Mesenchymal stem cell (in vitro differentiated cells and primary cell): ENCODE results near the gene RRN3.
"Not testable (repeated sequence)": the region's sequence is repeated elsewhere in the genome, so short reads cannot be mapped to it uniquely, and the experiment has no call there.

Experiments used
- DNase-seq: peaks from one replicate; pipeline ENCODE4 v3.0.0-alpha.2; 2013
- H2AFZ ChIP-seq: one replicate; pipeline ENCODE4 v1.6.1; 2013; ENCODE audit warnings: low read depth, mild to moderate bottlenecking, control low read depth, inconsistent platforms, low read length, moderate library complexity
- H2AK5ac ChIP-seq: 2 replicates; pipeline ENCODE4 v1.6.1; 2013; ENCODE audit warnings: low read length, moderate library complexity, mild to moderate bottlenecking, inconsistent platforms; ENCODE audit not compliant: severe bottlenecking
- H2BK120ac ChIP-seq: one replicate; pipeline ENCODE4 v1.6.1; 2013; ENCODE audit warnings: low read depth, mild to moderate bottlenecking, inconsistent platforms, low read length, moderate library complexity
- H2BK12ac ChIP-seq, 2 experiments: one replicate each; pipeline ENCODE4 v1.6.1; 2013; ENCODE audit warnings: inconsistent platforms in 2 of 2, low read length in 2 of 2, mild to moderate bottlenecking in 2 of 2, moderate library complexity in 2 of 2, control low read depth in 1 of 2
- H2BK15ac ChIP-seq: one replicate; pipeline ENCODE4 v1.6.1; 2013; ENCODE audit warnings: mild to moderate bottlenecking, low read depth, inconsistent platforms; ENCODE audit not compliant: poor library complexity, severe bottlenecking
- H2BK5ac ChIP-seq: 2 replicates; pipeline ENCODE4 v1.6.1; 2013; ENCODE audit warnings: low read depth, mild to moderate bottlenecking, low read length, control low read depth, inconsistent platforms; ENCODE audit not compliant: poor library complexity, severe bottlenecking
- H3K14ac ChIP-seq, 2 experiments: one replicate each; pipeline ENCODE4 v1.6.1; 2013; ENCODE audit warnings: inconsistent platforms in 2 of 2, low read length in 2 of 2, control low read depth in 1 of 2, mild to moderate bottlenecking in 1 of 2, moderate library complexity in 1 of 2
- H3K18ac ChIP-seq, 2 experiments: one replicate each; pipeline ENCODE4 v1.6.1; 2013; ENCODE audit warnings: inconsistent platforms in 2 of 2, low read length in 2 of 2, control low read depth in 1 of 2, low read depth in 1 of 2, mild to moderate bottlenecking in 1 of 2
- H3K23ac ChIP-seq, 2 experiments: one replicate each; pipeline ENCODE4 v1.6.1; 2013; ENCODE audit warnings: inconsistent platforms in 2 of 2, low read length in 2 of 2, mild to moderate bottlenecking in 2 of 2, moderate library complexity in 2 of 2, control low read depth in 1 of 2
- H3K27ac ChIP-seq: 2 replicates; pipeline ENCODE4 v1.5.1; 2013; ENCODE audit warnings: mild to moderate bottlenecking, moderate library complexity, low read length, control low read depth, inconsistent platforms; ENCODE audit not compliant: poor library complexity, severe bottlenecking
- H3K27me3 ChIP-seq, 2 experiments: 2 replicates each; pipeline versions ENCODE4 v1.6.1 to v1.7.0; 2013; ENCODE audit warnings: low read length in 2 of 2, mild to moderate bottlenecking in 2 of 2, moderate library complexity in 2 of 2, control low read depth in 1 of 2, inconsistent platforms in 1 of 2; ENCODE audit not compliant: control insufficient read depth in 1 of 2, insufficient read depth in 1 of 2
- H3K36me3 ChIP-seq, 2 experiments: 2 replicates each; pipeline versions ENCODE4 v1.6.1 to v1.7.0; 2013; ENCODE audit warnings: low read length in 2 of 2, control low read depth in 1 of 2, inconsistent platforms in 1 of 2, low read depth in 1 of 2, mild to moderate bottlenecking in 1 of 2; ENCODE audit not compliant: insufficient read depth in 2 of 2, control insufficient read depth in 1 of 2
- H3K4ac ChIP-seq, 2 experiments: one replicate each; pipeline ENCODE4 v1.6.1; 2013; ENCODE audit warnings: inconsistent platforms in 2 of 2, low read length in 2 of 2, mild to moderate bottlenecking in 2 of 2, moderate library complexity in 2 of 2, control low read depth in 1 of 2, low read depth in 1 of 2
- H3K4me1 ChIP-seq: 2 replicates; pipeline ENCODE4 v1.6.1; 2013; ENCODE audit warnings: low read depth, low read length, control low read depth; ENCODE audit not compliant: control insufficient read depth, insufficient read depth
- H3K4me2 ChIP-seq: 2 replicates; pipeline ENCODE4 v1.6.1; 2013; ENCODE audit warnings: low read length, mild to moderate bottlenecking, inconsistent platforms; ENCODE audit not compliant: poor library complexity, severe bottlenecking
- H3K4me3 ChIP-seq, 2 experiments: 2 replicates each; pipeline versions ENCODE4 v1.5.1 to v1.7.0; 2013; ENCODE audit warnings: low read length in 2 of 2, mild to moderate bottlenecking in 2 of 2, control low read depth in 1 of 2, low read depth in 1 of 2; ENCODE audit not compliant: insufficient read depth in 1 of 2
- H3K79me1 ChIP-seq: replicated peaks from 2 replicates; pipeline ENCODE4 v1.6.1; 2013; ENCODE audit warnings: mild to moderate bottlenecking, control low read depth, low read length, inconsistent platforms; ENCODE audit not compliant: poor library complexity, severe bottlenecking
- H3K9ac ChIP-seq: 2 replicates; pipeline ENCODE4 v1.7.0; 2013; ENCODE audit warnings: mild to moderate bottlenecking, low read length, moderate library complexity
- H3K9me3 ChIP-seq: 2 replicates; pipeline ENCODE4 v1.7.0; 2013; ENCODE audit warnings: mild to moderate bottlenecking, low read length; ENCODE audit not compliant: control insufficient read depth
- H4K8ac ChIP-seq: one replicate; pipeline ENCODE4 v1.6.1; 2013; ENCODE audit warnings: inconsistent platforms, mild to moderate bottlenecking, low read length, moderate library complexity
- H4K91ac ChIP-seq: one replicate; pipeline ENCODE4 v1.6.1; 2013; ENCODE audit warnings: mild to moderate bottlenecking, low read length, inconsistent platforms
- WGBS: methylation state at CpG from one replicate; pipeline ENCODE4 v1.1.7; 2013; ENCODE audit warnings: mixed read lengths; 5-methylcytosine and 5-hydroxymethylcytosine counted together

RRN3 gene

DNA sequence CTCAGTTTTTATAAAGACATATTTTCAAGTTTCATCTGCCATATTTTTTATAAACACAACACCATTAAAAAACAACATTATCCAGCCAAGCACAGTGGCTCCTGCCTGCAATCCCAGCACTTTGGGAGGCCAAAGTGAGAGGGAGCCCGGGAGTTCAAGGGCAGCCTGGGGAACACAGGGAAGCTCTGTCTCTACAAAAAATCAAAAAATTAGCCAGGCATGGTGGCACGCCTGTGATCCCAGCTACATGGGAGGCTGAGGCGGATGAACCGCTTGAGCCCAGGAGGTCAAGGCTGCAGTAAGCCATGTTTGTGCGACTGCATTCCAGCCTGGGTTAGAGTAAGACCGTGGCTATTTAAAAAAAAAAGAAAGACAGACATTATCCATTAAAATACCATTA, 21.0 kb downstream of the RRN3 start:
- Histone ChIP-seq H4K91ac (no peak overlapping the region), H2AFZ (no peak overlapping the region), H3K14ac (no peak overlapping the region), H3K4me1 (no peaks in the 10 kb centered on the region), H3K79me1 (peaks cover 8% of the 10 kb centered on the region), H2AK5ac (no peak overlapping the region), H2BK120ac (no peak overlapping the region), H3K9ac (no peak overlapping the region), H3K23ac (no peak overlapping the region), H2BK15ac (no peak overlapping the region), H3K4me2 (no peak overlapping the region), H2BK5ac (no peak overlapping the region), H2BK12ac (no peak overlapping the region), H3K4me3 (no peak overlapping the region), H3K27ac (no peak overlapping the region), H3K18ac (no peak overlapping the region), H3K9me3 (no peaks in the 10 kb centered on the region), H4K8ac (no peak overlapping the region), H3K27me3 (no peaks in the 10 kb centered on the region), H3K36me3 (peaks cover 24 to 61% of the 10 kb centered on the region in 2 experiments), H3K4ac (no peak overlapping the region)
- no peak for DNase-seq
- WGBS: 93% methylated on average over 6 of the region's 6 CpGs

DNA sequence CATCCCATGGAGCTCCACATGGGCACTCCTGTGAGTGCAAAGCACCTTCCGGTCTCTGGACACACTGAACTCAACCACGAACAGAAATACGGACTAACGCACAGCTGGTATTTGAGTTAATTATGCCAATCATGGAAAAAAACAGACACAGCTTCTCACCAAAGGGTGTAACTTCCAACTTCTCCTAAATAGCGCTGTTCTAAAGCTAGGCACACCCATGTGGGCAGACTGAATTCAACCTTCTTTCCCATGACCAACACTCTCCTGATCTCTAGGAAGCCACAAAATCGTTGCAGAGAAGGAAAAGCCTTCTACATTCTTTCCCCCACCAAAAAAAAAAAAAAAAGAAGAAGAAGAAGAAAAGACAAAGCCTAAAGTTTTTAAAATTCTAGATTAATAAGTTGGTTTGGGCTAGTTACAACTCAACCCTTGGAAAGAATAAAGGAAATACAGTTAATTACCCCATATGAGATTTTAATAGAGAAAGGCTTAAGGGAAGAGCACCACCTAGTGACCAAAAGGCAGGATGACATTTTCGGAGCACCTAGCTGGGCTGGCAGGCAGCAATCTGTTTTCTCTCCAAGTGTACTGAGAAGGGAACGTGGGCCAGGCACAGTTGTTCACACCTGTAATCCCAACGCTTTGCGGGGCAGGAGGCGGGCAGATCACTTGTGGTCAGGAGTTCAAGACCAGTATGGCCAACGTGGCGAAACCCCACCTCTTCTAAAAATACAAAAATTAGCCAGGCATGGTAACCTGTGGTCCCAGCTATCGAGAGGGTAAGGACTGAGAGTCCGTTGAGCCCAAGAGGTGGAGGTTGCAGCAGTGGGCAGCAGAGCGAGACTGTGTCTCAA, 21.9 kb downstream of the RRN3 start:
- DNase-seq, H3K4ac ChIP-seq: not testable (repeated sequence)

DNA sequence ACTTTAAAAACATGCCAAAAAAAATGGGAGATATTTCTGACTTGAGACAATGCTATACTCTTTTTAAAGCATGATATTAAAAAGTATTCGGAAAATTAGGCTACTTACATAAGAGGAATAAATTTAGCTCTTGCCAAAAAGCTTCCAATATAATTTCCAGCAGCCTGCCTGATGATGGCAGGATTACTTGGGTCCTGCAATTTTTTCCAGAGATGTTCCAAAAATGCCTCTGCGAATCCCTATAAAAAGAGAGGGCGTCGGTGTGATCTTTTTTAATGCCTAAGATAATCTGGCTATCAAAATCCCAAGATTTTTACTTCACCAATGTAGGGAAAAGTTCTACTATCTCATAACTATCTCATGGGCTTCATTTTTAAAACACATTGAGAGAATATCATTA, 23.1 kb downstream of the RRN3 start:
- H3K27ac ChIP-seq, H4K8ac ChIP-seq, H3K9me3 ChIP-seq, DNase-seq, H2BK15ac ChIP-seq, H3K4me1 ChIP-seq, H2BK120ac ChIP-seq, H3K4ac ChIP-seq, H2AFZ ChIP-seq, H3K14ac ChIP-seq, H3K4me2 ChIP-seq, H2BK5ac ChIP-seq, H3K79me1 ChIP-seq, H3K27me3 ChIP-seq, H3K18ac ChIP-seq, H2BK12ac ChIP-seq, H2AK5ac ChIP-seq, H3K4me3 ChIP-seq, H3K23ac ChIP-seq, H3K9ac ChIP-seq, H4K91ac ChIP-seq: not testable (repeated sequence)
- peaks cover 26 to 61% of the 10 kb centered on the region in 2 experiments for H3K36me3 ChIP-seq
- WGBS: 80% methylated on average over 1 of the region's 4 CpGs

More for the DNA sequence above, 21.9 kb downstream of the RRN3 start:
- H3K27me3 ChIP-seq, H3K9ac ChIP-seq, H3K18ac ChIP-seq, H4K8ac ChIP-seq, H4K91ac ChIP-seq, H3K14ac ChIP-seq, H3K79me1 ChIP-seq, H3K4me3 ChIP-seq, H2BK5ac ChIP-seq, H2AK5ac ChIP-seq, H3K23ac ChIP-seq, H3K4me1 ChIP-seq, H3K27ac ChIP-seq, H3K4me2 ChIP-seq, H2AFZ ChIP-seq, H2BK12ac ChIP-seq, H2BK15ac ChIP-seq, H3K9me3 ChIP-seq, H2BK120ac ChIP-seq: not testable (repeated sequence)
- H3K36me3 ChIP-seq: peaks cover 24 to 64% of the 10 kb centered on the region in 2 experiments
- 88% methylated on average over 9 of the region's 16 CpGs for WGBS

DNA sequence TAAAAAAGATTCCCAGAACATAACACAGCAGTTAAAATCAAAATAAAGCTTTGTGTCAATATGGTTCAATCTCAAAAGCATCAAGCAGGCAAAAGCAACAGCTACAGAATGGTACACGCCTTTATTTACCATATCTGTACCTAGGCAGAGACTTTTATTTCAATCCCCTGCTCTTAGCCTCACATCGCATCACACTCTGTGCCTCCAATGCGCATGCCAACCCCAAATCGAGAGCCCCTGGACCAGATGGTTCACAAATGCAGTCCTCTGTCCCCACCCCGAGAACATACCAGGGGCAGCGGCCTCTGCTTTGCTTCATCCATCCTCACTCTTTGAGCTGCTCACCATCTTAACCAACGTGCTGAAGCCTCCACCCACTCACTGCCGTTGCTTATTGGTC, 27.4 kb downstream of the RRN3 start:
- not testable (repeated sequence) for H4K91ac ChIP-seq, H3K4me1 ChIP-seq, H3K23ac ChIP-seq, H3K27me3 ChIP-seq, H3K9ac ChIP-seq, H2BK120ac ChIP-seq, H2BK12ac ChIP-seq, H3K14ac ChIP-seq, H3K4me3 ChIP-seq, H2BK15ac ChIP-seq, H2AFZ ChIP-seq, H3K4me2 ChIP-seq, H3K4ac ChIP-seq, H3K18ac ChIP-seq, H3K27ac ChIP-seq, H4K8ac ChIP-seq, H3K79me1 ChIP-seq, H2BK5ac ChIP-seq, DNase-seq, H2AK5ac ChIP-seq, H3K9me3 ChIP-seq
- 93% methylated on average over 7 of the region's 8 CpGs for WGBS
- peaks cover 15 to 54% of the 10 kb centered on the region in 2 experiments for H3K36me3 ChIP-seq
